HG03521 (cell line): ENCODE data around the gene JAK1.
A peak's percentile ranks its signal among the peaks of the same experiment; 100 is the strongest.
"Not testable (repeated sequence)": the region's sequence is repeated elsewhere in the genome, so short reads cannot be mapped to it uniquely, and the experiment has no call there.

Experiments used
- ATAC-seq: cut with Tn5 transposase; IDR thresholded peaks from one replicate; pipeline ENCODE4 v1.9.1; 2021; ENCODE audit warnings: mild to moderate bottlenecking, moderate library complexity; ENCODE audit not compliant: unreplicated experiment

The JAK1 gene

DNA sequence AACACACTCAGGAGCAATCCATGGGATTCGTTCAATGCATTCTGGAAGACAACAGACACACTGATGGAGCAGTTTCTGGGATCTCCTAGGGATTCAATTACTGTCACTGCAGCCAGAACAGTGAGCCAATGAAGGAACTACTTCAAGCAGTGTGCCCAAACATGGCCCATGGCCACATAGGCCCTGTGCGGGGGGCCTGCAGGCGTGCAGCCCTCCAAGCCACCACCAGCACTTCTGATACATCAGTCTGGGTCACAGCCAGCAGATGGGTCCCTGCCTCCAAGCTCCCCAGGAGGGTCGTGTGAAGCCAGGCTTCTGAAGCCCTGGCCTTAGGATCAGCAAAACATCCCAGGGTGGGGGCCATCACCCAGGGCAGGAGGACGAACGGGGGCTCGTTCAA is 122.2 kb downstream of the JAK1 start:
- no peak for ATAC-seq

DNA sequence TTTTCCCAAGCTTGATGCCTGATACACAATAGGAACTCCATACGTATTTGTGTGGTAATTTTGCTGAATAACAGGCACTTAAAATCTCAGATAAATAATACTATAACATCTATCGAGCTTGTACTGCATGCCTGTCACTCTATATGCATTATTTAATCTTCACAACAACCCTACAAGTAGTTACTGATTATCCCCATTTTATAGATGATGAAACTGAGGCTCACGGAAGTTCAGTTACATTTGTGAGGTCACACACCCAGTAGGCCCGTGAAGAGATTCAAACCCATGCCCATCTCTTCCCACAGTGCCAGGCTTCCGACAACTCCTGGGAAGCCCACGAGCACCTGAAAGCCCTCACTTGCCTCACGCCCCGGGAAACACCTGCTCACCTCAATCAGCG is 122.7 kb downstream of the JAK1 start:
- ATAC-seq, result no peak

DNA sequence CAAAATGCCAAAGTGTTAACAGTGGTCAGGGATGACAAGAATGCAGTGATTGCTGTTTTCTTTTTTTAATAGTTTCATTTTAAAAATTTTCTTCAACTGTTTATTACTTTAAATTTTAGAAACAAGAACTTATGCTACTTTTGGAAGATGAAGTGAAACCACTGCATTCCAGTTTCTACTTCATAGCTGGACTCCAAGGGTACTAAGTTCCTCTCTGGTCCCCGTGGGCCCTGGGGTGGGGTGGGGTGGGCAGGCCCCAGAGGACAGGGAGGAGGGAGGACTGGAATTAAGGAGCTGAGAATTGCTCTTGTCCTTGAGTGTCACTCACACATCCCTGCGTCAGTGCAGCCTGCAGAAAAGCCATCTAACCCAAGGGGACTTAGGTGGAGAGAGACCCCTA is 124.1 kb downstream of the JAK1 start:
- ATAC-seq, result no peak

DNA sequence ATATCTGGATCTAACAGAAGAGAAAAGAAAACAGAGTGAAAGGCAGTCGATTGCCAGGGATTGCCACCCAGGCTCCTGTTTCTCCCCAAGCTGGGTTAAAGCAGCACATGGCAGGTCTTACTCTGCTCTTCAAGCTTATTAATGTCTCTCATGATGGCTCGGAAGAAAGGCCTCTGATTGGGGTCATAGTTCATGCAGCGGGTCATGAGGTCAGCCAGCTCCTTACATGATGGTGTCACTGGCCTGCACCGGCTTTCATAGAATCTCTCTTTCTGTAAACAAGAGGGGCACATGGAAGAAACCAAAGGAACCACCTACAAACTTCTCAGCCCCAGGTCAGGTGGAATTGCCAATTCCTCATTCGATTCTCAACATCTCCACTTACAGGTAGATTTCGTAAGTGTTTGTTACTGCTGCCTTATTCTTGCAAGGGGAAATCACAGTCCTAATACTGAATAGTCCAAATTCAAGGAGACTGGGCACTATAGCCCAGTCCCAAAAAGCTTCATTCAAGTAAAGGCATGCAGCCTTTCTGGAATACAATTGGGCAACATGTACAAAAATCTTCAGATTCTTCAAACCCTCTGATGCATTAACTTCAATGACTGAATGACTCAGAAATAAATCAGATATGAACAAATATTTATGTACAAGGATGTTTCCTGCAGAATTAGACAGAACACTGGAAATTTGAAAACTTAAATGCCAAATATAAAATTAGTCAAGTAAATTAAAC is 124.9 kb downstream of the JAK1 start:
- no peak for ATAC-seq

DNA sequence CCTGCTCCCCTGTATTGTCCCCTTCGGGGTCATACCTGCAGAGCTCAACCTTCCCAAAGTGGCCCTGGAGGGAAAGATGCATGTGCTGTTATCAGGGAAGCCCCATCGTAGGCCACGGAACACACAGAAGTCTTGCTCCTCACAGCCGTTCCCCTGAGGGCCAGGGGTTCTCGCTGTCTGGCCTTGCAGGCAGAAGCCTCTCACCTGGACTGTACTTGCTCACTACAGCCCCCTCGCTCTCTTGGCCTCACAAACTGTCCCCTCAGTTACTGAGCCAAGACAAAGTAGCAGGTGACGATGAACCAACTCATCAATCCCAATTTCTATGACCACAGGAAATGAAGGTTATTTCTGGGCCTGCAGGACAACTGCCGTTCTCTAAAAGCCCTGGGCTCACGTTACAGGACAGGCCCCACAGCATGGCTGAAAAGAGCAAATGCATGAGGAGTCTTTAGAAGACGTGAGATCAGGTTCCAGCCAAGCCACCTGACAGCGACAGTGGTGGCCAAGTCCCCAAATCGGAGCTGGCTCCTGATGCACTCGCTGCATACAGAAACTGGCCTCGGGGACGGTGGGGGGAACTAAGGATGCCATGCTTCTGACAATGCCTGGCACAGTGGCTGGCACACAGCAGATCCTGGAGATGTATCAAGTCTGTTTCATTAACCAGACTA is 126.5 kb downstream of the JAK1 start:
- ATAC-seq, result no peak

DNA sequence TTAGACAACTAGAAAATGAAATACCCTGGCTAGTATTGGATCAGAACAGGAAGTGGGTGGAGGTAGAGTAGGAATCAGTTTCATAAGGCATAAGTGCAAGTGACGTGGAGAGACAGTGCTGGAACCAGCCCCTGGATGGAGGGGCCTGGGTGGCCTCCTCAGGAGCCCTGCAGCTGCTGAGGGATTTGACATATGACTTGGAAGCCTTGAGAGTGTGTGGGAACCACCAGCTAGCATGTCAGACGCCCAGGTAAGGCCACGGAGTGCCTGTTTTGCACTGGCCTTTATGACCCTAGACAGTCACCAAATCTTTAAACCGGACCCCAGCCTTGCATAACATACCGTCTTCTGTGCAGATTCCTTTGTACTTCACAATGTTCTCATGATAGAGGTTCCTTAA is 127.1 kb downstream of the JAK1 start:
- no peak for ATAC-seq

DNA sequence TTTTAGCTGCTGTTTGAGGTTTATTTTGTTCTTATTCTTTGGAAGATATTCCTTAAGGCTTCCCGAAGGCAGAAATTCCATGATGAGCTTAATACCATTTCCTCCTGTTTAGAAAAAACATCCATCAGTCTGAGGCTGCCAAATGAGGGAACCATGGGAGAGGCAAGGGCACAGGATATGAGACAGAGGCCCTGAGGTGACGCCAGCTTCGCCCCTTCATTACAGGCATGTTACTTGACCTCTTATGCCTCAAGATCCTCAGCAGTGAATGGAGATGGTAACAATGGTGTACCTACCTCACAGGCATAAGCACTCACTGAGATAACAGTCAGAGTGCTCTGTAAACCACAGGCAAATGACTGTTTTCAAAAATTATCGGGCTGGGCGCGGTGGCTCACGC is 127.9 kb downstream of the JAK1 start:
- ATAC-seq, result no peak

DNA sequence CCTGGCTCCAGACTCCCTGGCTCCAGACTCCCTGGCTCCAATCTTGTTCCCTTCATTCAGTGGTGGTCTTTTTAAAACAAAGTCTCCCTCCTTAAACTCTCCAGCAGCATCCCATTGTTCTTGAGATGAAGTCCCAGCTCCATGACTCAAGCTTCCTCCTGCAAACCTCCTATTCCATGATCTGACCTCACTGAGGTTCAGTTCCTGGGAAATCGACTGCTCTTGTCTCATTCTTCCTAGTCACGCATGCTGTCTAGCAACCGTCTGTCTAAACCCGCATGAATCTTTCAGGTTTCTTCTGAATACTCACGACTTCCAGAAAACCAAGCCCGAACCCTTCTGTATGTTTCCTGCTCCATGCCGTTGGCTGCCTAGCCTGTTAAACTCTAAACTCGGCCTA is 129.5 kb downstream of the JAK1 start:
- ATAC-seq, result no peak

DNA sequence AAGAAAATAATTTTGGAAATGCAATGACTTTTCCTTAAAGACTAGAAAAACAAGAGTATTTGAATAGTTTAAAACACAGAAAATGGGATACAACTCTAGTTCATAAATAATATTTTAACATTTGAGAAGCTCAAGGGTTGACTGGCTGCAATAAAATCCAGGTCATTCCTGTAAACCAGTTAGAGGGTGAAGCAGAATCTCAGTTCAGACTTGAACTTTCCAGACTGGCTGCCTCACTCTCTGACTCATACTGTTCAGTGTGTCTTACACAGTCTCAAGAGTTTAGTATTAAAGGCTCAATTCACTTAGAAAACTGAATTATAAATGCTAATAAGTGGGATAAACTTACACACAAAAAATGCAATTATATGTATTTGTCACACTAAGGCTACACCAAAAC is 131.6 kb downstream of the JAK1 start:
- ATAC-seq, result no peak

DNA sequence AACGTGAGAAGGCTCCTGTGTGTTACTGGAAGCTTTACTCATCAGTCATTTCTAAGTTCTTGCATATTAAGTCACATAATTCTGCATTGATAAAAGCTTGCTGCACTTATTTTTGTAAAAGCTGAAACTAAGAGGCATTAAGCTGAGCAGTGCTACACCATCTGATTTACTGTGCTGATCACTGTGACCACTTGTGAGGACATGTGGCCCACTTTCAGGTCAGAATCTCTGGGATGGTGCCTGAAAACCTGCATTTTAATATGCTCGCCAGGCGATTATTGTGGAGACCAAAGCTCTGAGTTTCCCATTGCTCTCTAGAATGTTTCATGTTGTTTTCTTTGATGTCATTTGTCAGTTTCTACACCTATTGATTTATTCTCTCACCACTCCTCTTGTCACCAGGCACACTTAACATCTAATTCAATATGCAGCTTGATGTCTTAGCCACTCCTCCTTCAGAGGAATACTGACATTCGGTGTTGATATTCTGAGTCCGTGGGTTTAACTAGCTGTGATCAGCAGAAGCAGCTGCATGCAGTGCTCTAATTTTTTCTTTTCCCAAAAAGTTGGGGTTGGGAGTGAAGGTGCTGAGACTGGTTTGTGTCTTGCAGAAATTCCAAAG is 136.2 kb downstream of the JAK1 start:
- ATAC-seq, result no peak

DNA sequence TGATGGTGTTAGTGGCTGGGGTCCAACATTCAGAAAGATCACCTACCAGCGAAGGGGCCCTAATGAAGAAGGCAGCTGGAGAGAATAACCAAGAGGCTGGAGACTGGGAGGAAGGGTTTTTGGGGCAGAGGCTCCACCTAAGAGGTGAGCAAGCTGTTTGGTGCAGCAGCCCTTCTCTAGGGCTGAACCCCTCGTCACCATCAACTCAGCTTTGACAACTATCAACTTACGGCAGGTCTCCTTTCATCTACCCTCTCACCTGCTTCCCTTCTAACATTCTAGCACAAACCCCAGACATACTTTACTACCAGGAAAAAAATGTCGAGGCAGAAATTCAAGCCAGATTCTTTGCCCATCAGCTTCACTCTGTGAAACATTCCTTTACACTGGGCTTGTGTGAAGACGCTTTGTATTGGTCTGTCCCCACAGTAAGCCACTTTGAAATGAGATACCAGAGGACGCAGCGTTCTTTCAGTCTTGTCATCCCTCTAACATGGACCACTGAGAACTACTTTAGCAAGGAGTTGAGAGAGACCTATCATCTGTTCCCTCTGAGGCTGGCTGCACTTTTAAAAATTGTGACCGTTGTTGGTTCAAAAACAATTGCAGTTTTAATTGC is 136.8 kb downstream of the JAK1 start:
- no peak for ATAC-seq

DNA sequence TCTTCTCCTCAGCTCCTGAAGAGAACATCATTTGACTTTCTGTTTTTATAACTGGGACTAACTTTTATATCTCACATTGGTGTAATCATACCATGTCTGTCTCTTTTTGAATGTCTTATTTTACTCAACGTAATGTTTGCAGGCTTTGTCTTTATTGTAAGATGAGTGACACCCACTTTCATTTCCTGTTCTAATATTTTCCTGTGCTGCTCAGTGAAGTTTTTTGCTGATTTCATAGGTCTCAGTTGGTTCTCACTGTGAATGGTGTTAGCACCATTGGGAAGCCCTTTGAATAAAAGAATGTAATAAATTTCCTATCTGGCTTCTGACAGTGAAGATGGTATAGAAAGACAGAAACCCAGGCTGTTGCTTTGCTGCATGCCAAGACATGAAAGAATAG is 137.5 kb downstream of the JAK1 start:
- ATAC-seq, result no peak

DNA sequence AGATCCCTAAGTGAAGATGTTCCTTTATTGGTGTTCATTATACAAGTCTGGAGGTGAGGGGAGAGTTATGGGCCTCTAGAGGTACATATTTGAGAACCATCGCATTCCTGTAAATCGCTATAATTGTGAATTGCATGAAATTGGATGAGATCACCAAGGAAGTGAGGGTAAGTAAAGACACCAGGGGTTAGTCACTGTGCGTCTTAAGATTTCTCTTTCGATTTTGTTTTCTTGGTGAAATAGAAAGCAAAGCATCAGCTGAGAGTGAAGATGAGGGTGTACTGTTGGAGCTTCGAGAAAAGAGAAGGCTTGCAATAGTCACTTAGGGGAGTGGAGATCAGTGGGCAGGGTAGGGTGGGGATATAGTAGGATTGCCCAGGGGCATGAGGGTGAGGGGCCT is 139.4 kb downstream of the JAK1 start:
- ATAC-seq, result peak; percentile 94

DNA sequence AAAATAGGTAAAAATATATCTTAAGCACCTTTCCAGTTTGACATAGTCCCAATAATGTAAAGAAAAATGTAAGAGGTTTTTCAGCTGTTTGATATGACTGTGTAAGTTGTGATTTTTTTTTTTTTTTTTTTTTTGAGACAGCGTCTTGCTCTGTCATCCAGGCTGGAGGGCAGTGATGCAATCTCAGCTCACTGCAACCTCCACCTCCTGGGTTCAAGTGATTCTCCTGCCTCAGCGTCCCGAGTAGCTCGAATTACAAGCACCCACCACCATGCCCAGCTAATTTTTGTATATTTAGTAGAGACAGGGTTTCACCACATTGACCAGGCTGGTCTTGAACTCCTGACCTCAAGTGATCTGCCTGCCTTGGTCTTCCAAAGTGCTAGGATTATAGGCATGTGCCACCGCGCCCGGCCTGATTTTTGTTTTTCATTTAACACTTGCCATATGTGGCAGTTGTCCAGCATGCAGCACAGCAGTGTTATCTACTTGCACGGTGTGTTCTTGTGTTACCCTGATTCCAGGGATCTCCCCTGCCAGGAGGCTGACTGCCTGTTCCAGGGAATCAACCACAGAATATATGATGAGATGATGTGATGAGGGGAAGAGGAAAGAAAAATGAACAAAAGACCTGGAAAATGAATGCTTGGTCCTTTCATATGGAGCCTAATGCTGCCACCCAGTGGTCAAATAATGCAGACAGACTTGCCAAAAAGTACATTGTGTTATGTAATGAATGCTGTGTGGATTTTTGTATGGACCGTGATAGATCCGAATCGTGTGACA is 142.5 kb downstream of the JAK1 start:
- no peak for ATAC-seq

DNA sequence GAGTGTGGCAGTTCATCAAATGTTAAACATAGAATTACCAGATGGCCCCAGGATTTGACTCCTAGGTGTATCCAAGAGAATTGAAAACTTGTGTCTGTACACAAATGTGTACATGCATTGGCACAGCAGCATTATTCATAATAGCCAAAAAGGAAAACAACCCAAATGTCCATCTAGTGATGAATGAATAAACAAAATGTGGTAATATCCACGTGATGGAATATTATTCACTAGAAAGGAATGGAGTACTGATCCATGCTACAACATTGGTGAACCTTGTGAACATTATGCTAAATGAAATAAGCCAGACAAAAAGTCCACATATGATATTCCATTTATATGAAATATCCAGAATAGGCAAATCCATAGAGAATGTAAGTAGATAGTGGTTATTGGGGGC is 143.7 kb downstream of the JAK1 start:
- ATAC-seq, result no peak

DNA sequence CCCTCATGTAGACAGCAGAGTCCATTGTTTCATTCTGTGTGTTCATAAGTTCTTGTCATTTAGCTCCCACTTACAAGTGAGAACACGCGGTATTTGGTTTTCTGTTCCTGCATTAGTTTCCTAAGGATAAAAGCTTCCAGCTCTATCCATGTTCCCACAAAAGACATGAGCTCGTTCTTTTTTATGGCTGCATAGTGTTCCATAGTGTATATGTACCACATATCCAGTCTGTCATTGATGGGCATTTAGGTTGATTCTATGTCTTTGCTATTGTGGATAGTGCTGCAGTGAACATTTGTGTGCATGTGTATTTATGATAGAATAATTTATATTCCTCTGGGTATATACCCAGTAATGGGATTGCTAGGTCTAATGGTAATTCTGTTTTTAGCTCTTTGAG is 145.8 kb downstream of the JAK1 start:
- not testable (repeated sequence) for ATAC-seq

DNA sequence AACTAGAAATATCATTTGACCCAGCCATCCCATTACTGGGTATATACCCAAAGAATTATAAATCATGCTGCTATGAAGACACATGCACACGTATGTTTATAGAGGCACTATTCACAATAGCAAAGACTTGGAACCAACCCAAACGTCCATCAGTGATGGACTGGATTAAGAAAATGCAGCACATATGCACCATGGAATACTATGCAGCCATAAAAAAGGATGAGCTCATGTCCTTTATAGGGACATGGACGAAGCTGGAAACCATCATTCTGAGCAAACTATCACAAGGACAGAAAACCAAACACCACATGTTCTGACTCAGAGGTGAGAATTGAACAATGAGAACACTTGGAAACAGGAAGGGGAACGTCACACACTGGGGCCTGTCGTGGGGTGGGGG is 149.0 kb downstream of the JAK1 start:
- ATAC-seq, result not testable (repeated sequence)

DNA sequence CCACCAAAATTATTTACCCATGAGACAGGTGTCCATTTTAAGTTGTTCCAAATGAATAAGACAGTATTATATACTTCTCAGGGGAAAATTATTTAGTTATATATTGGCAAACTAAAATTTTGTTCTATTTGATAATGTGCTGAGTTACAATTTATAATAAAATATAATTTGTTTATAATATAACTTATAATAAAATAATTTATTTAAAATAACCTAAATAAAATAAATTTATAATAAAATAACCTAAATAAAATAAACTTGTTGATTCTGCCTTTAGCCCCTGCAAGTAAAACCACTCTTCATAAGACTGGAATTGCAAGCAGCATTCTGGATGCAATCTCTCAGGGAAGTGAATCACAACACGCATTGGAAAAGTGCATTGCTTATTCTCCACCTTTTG is 151.9 kb downstream of the JAK1 start:
- no peak for ATAC-seq

DNA sequence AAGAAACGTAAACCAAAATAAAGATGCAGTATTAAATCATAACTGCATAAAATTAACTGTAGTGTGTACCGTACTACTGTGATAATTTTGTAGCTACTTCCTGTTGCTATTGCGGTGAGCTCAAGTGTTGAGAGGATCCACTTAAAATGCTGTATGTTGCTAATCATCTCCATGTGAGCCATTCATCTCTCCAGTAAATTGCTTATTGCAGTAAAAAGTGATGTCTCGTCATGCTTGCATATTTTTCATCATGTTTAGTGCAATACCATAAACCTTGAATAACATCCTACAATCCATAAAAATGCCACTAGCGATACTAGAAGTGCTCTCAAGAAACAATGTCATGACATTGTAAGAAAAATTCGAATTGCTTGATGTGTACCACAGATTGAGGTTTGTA is 155.2 kb downstream of the JAK1 start:
- ATAC-seq, result no peak

DNA sequence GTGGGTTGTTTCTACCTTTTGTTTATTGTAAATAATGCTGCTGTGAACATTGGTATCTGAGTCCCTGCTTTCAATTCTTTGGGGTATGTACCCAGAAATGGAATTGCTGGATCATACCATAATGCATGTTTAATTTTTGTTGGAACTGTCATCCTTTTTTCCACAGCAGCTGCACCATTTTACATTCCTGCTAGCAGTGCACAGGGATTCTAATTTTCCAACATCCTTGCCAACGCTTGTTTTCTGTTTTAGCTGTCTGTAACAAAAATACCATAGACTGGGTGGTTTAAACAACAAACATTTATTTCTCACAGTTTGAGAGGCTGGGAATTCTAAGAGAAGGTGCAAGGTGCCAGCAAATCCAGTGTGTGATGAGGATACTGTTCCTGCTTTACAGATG is 156.3 kb downstream of the JAK1 start:
- no peak for ATAC-seq

DNA sequence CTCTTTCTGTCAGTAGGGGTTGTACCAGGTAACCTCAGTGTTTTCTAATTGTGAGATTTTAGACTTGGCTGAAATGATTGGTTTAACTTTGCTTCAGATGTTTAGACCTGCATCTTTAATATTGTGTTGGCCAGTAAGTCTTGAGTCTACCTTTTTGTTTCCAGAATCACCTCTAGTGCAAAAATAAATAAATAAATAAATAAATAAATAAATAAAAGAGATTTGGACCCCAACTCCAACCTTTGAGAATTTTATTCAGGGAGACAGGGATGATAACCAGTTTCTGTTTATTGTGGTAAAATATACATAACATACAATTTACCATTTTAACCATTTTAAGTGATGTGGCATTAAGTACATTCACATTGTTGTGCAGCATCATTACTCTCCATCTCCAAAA is 157.0 kb downstream of the JAK1 start:
- no peak for ATAC-seq
